Skin of body (tissue), 2 donors: ENCODE data around the gene SMPD1. TPM values are rescaled to one million over a fixed set of nuclear protein-coding genes. Genes with fewer than 3 reads are reported as not detected.
"Not testable (repeated sequence)": the region's sequence is repeated elsewhere in the genome, so short reads cannot be mapped to it uniquely, and the experiment has no call there.

Experiments used
- DNase-seq: peaks from one replicate; lab custom pipeline; 2025; lab: John Stamatoyannopoulos, UW
- total RNA-seq: library from RNA; depleted of rRNA; stranded (reverse); fragments of >200 nt; gene quantifications from one replicate; pipeline ENCODE4 v1.2.3, GENCODE V29; 2014

SMPD1 gene
- total RNA-seq, 1 donor from 2014 or later: 9.6 TPM

GRCh38 chr11:6388748-6389147 is 1.5 kb upstream of the SMPD1 start:
- DNase-seq: no peak

- no peak for DNase-seq
Measured at GRCh38 chr11:6390718-6391469, 620 bp downstream of the SMPD1 start.

GRCh38 chr11:6391537-6392134 is 1.4 kb downstream of the SMPD1 start:
- DNase-seq: no peak

- DNase-seq: not testable (repeated sequence)
Measured at GRCh38 chr11:6392251-6392650, 2.0 kb downstream of the SMPD1 start.

- DNase-seq: no peak
Measured at GRCh38 chr11:6393989-6394670, 3.9 kb downstream of the SMPD1 start.

- DNase-seq: no peak
Measured at GRCh38 chr11:6395470-6396060, 5.3 kb downstream of the SMPD1 start.

- DNase-seq: peak; percentile 47
Measured at GRCh38 chr11:6397156-6397555, 6.9 kb downstream of the SMPD1 start.

GRCh38 chr11:6397636-6398035 is 7.4 kb downstream of the SMPD1 start:
- peak; percentile 40 for DNase-seq

GRCh38 chr11:6400431-6401345 is 10.4 kb downstream of the SMPD1 start:
- no peak for DNase-seq

- no peak for DNase-seq
Measured at GRCh38 chr11:6401464-6401863, 11.2 kb downstream of the SMPD1 start.

- DNase-seq: no peak
Measured at GRCh38 chr11:6402061-6402470, 11.8 kb downstream of the SMPD1 start.

- no peak for DNase-seq
Measured at GRCh38 chr11:6402561-6402981, 12.3 kb downstream of the SMPD1 start.

- no peak for DNase-seq
Measured at GRCh38 chr11:6403539-6403938, 13.3 kb downstream of the SMPD1 start.

- DNase-seq: no peak
Measured at GRCh38 chr11:6404342-6405051, 14.2 kb downstream of the SMPD1 start.

GRCh38 chr11:6405052-6405667 is 14.9 kb downstream of the SMPD1 start:
- no peak for DNase-seq

- DNase-seq: no peak
Measured at GRCh38 chr11:6405846-6406245, 15.6 kb downstream of the SMPD1 start.

- no peak for DNase-seq
Measured at GRCh38 chr11:6406370-6406769, 16.1 kb downstream of the SMPD1 start.

GRCh38 chr11:6410695-6411430 is 20.6 kb downstream of the SMPD1 start:
- DNase-seq: no peak

GRCh38 chr11:6411594-6412031 is 21.3 kb downstream of the SMPD1 start:
- DNase-seq: no peak
